Measurements from ENCODE around the gene KCNH2. TPM values are rescaled to one million over a fixed set of nuclear protein-coding genes. Genes with fewer than 3 reads are reported as not detected.
A peak's percentile ranks its signal among the peaks of the same experiment; 100 is the strongest.

KCNH2 gene
- total RNA-seq, 2 experiments from 2014 or later, result 5.8 to 7.5 TPM

DNA sequence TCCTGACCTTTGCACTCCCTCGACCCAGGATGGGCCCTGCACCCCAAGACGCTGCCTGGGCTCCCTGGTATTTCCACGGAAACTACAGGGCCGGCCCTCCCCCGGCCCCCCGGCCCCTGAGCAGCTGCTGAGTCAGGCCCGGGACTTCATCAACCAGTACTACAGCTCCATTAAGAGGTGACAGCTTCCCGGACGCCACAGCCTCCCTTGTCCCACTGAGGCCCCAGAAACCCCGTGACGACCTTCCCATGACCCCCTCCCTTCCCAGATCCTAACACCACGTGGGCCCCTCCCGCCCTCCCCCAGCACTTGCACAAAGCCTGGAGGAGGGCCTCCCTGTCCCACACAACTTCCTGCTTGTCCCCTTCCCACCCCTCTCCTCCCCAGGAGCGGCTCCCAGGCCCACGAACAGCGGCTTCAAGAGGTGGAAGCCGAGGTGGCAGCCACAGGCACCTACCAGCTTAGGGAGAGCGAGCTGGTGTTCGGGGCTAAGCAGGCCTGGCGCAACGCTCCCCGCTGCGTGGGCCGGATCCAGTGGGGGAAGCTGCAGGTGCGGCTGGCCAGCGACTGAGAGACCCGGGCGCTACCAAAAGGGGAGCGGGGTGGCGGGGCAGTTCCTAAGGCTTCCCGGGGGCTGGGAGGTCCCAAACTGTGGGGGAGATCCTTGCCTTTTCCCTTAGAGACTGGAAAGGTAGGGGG is 18.4 kb upstream of the KCNH2 start:
- TF ChIP-seq CTCF (conservative IDR thresholded peaks at IDR 0.05; ENCODE audit: low read length) (no peak), EZH2phosphoT487 (IDR thresholded peaks at IDR 0.05; ENCODE audit: borderline replicate concordance, low read depth, low read length) (no peak)
- Histone ChIP-seq H3K27ac (ENCODE audit: low read depth, low read length, poor library complexity, severe bottlenecking) (no peak overlapping the region), H4K20me1 (ENCODE audit: insufficient read depth, low read length) (no peaks in the 10 kb centered on the region), H3K4me2 (ENCODE audit: low read length) (peak overlapping the region; percentile 27), H3K36me3 (ENCODE audit: insufficient read depth, low read length) (no peaks in the 10 kb centered on the region), H3K4me1 (ENCODE audit: insufficient read depth, low read length, poor library complexity, severe bottlenecking) (peaks cover 21% of the 10 kb centered on the region), H2AFZ (ENCODE audit: low read length) (no peak overlapping the region), H3K9me3 (ENCODE audit: low read length) (no peaks in the 10 kb centered on the region), H3K79me2 (ENCODE audit: insufficient read depth, low read depth, low read length) (no peaks in the 10 kb centered on the region), H3K9me2 (ENCODE audit: insufficient read depth, low read length) (no peaks in the 10 kb centered on the region), H3K4me3 (ENCODE audit: low read depth, low read length, poor library complexity, severe bottlenecking) (peak overlapping the region; percentile 17)
- intact Hi-C loops (cut with micrococcal nuclease; ENCODE audit: unreplicated experiment), result no loop called here
- no TSS peak for BruUV-seq (replicated peaks)
- CTCF ChIA-PET (ENCODE audit: unreplicated experiment), result interaction anchor here (0.5 kb wide), 1 partner anchor 1991 kb away, joined by 4 read pairs; no protein-coding TSS in a partner anchor
- DNase-seq (ENCODE audit: low spot score), result peak; percentile 36
- POLR2A ChIA-PET, result interaction anchor here (0.6 kb wide), 1 partner anchor 18 kb away, joined by 4 read pairs; no protein-coding TSS in a partner anchor

DNA sequence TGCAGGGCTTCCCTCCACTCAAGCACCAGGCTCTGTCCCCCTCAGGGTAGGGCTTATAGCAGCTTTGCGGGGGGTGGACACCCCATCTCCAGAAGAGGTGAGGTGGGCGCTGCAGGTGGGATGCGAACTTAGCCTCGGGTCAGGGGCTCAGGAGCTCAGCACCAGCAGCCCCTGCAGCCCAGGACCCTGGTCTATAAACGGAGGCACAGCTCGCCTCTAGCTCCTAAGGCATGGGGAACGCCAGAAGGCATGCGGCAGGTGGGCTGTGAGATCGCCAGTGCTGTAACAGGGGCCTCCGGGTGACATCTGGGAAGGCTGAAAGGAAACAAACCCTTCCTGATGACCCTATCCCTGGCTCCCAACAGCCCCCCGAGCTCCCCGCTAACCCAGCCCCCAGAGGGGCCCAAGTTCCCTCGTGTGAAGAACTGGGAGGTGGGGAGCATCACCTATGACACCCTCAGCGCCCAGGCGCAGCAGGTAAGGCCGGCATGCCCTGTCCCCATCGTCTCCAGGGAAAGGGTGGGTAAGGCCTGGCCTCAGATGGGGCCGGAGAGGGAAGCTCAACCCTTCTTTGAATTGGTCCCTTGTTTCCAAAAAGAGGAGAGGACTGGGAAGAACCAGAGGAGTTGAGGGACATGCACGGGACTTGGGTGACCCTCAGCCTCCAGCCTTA is 16.9 kb upstream of the KCNH2 start:
- TF ChIP-seq CTCF (conservative IDR thresholded peaks at IDR 0.05; ENCODE audit: low read length), result no peak
- no peak for TF ChIP-seq EZH2phosphoT487 (IDR thresholded peaks at IDR 0.05; ENCODE audit: borderline replicate concordance, low read depth, low read length)
- Histone ChIP-seq H3K9me2 (ENCODE audit: insufficient read depth, low read length) (no peaks in the 10 kb centered on the region), H3K79me2 (ENCODE audit: insufficient read depth, low read depth, low read length) (no peaks in the 10 kb centered on the region), H3K4me3 (ENCODE audit: low read depth, low read length, poor library complexity, severe bottlenecking) (no peak overlapping the region), H3K9me3 (ENCODE audit: low read length) (no peaks in the 10 kb centered on the region), H3K27ac (ENCODE audit: low read depth, low read length, poor library complexity, severe bottlenecking) (peak overlapping the region; percentile 36), H3K4me1 (ENCODE audit: insufficient read depth, low read length, poor library complexity, severe bottlenecking) (peaks cover 21% of the 10 kb centered on the region), H4K20me1 (ENCODE audit: insufficient read depth, low read length) (no peaks in the 10 kb centered on the region), H3K36me3 (ENCODE audit: insufficient read depth, low read length) (no peaks in the 10 kb centered on the region), H2AFZ (ENCODE audit: low read length) (peak overlapping the region; percentile 87), H3K4me2 (ENCODE audit: low read length) (peak overlapping the region; percentile 23; the same call in 1 of the 2 replicates)
- BruUV-seq (replicated peaks), result no TSS peak
- intact Hi-C loops (cut with micrococcal nuclease; ENCODE audit: unreplicated experiment), result no loop called here
- CTCF ChIA-PET (ENCODE audit: unreplicated experiment), result interaction anchor here (1.1 kb wide), 1 partner anchor 9 kb away, joined by 3 read pairs; no protein-coding TSS in a partner anchor
- POLR2A ChIA-PET, result interaction anchor here (0.6 to 1.6 kb wide), 2 partner anchors 14 to 31 kb away, joined by 3 to 4 read pairs; no protein-coding TSS in a partner anchor
- DNase-seq (ENCODE audit: low spot score), result no peak
